EH (cell line): ENCODE data around the gene AFF3.

Experiments used
- DNase-seq: peaks from one replicate; pipeline ENCODE4 v3.0.0-alpha.2; 2015; ENCODE audit warnings: low read depth

The AFF3 gene

DNA sequence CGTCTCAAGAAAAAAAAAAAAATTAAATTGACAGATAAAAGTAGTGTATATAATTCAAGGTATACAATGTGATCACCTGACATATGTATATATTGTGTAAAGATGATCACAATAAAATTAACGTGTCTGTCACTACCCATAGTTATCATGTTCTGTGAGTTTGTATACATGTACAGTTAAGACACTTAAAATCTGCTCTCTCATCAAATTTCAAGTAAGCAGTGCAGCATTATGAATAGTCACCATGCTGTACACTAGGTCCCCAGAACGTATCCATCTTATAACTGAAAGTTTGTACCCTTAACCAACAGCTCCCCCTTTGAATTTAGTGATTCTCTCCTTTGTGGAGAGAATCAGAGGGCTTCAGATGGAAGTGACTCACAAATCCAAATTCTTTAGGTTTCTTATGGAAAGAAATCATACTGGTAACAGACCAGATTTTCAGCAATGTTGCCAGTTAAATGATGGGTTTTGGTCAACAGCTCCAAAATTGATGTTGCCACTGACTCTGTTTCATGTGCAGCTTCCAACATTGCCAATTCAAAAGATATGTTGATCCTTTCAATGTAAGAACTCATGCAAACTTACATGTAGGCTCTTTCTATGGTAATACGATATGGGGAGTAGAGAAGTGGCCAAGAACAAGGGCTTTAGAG, 281.5 kb downstream of the AFF3 start:
- peak; percentile 31 for DNase-seq

DNA sequence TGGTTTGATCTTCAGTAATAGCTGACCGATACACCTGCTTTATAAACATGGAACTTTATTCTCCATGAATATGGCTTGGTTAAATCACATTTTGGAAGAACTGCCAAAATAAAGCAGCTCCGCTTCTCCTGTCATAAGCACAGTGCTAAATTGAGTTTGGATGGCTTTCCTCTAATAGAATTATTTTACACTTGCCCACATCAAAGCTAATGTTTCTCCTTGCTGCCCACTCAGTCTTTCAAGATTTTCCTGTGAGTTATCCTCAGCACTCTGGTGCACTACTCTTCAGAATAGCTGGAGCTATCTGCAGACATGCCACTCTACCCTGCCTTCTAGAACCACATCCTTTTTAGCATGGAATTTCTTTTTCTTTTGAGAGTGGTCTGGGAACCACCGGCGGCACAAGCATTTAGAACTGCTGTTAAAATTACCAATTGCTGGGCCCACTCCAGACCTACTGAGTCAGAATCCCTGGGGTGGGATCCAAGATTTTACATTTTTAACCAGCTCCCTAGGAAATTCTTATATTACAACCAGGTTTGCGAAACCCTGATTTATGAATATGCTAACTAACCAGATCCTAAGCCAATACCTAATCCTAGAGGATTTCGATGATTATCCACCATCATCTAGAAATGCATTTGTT, 283.3 kb downstream of the AFF3 start:
- DNase-seq = peak; percentile 73

DNA sequence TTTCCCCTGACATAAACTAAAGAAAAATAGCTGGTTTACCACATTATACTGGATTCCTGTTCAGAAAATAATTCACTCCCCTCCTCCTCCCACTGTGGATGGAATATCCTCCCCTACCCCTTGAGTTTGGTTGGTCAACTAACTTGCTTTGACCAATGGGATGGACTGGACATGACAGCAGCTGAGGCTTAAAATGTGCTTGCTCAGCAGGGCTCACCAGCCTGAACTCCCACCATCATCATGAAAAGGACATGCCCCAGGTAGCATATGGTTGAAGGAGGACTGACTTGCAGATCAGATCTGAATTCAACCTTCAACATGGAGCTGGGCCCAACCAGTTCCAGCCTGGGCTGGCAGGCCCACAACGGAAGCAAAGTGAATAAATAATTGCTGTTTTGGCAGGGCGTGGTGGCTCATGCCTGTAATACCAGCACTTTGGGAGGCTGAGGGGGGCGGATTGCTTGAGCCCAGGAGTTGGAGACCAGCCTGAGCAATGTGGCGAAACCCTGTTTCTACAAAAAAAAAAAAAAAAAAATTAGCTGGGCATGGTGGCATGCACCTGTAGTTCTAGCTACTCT, 284.4 kb downstream of the AFF3 start:
- no peak for DNase-seq

- no peak for DNase-seq
These were observed 285.0 kb downstream of the AFF3 start for GRCh38 chr2:99857372-99857771.

- no peak for DNase-seq
These were observed 286.3 kb downstream of the AFF3 start for GRCh38 chr2:99856119-99856518.

- peak; percentile 68 for DNase-seq
These were observed 288.0 kb downstream of the AFF3 start for GRCh38 chr2:99854236-99854852.

DNA sequence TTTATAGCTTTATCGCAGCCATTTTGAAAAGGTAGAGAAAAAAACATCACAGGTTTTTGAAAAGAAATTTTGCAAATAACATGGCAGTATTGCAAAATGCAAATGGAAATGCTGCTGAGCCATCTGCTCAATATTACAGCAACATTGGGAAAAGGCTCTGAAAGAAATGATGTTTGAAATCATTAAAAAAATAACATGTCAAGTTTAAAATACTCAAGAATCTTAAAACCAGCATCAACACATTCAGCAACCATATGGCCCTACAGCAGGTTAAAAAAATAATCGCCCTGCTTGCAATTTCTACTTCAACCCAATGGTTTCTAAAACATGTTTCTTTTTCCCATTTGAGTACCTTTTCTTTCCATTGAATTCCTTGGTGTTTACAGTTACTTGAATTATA, 289.4 kb downstream of the AFF3 start:
- DNase-seq = no peak

DNA sequence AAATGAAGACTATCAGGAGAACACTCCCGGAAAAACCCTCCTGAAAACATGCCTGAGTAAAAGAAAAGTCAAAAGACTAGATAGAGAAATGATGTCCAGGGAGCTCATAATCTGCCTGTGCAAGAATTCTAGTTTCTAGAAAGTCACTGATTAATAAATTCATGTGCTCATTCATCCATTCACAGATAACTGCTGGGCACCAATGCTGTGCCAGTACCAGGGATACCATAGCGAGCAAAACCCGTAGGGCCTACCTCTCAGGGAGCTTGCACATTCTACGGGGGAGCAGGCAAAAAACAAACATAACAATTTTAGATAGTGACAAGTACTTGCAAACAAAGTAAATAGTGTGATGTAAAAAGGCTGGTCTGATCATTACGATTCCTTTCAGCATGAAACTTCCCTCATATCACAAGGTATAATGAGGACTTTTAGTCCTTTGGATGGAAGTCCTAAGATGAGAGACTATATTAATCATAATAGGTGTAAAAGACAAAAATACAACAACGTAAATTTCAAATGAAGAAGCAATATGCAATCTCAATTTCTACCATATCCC, 289.9 kb downstream of the AFF3 start:
- DNase-seq = no peak

GRCh38 chr2:99851811-99852210, 290.6 kb downstream of the AFF3 start:
- DNase-seq = no peak

- DNase-seq = peak; percentile 45
These were observed 291.3 kb downstream of the AFF3 start for GRCh38 chr2:99851089-99851488.

DNA sequence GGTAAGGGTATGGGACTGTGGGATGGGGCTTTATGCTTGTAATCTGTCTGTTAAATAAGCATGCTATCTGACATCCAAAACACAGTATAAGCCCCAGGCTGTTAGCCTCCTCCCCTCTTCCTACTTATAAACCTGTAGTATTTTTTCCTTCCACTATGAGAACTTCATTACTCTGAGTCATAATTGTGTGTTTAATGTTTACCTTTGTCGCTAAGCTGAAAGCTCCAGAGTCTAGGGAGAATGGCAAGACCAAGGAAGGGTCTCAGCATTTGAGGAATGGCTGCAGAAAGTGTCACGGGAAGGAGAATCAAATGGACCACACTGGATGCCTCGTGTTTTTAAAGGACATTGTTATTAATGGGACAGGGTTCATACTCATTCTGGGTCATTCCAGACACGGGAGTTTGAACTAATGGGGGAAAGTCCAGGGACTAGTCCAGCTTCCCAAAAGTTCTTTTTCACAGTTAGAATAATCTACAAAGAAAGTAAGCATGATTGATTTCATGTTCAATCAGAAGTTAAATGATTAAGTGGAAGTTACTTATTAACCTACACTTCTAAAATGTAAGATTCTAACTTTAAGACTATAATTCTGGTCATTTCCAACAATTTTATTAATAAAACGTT, 292.2 kb downstream of the AFF3 start:
- DNase-seq = peak; percentile 39

DNA sequence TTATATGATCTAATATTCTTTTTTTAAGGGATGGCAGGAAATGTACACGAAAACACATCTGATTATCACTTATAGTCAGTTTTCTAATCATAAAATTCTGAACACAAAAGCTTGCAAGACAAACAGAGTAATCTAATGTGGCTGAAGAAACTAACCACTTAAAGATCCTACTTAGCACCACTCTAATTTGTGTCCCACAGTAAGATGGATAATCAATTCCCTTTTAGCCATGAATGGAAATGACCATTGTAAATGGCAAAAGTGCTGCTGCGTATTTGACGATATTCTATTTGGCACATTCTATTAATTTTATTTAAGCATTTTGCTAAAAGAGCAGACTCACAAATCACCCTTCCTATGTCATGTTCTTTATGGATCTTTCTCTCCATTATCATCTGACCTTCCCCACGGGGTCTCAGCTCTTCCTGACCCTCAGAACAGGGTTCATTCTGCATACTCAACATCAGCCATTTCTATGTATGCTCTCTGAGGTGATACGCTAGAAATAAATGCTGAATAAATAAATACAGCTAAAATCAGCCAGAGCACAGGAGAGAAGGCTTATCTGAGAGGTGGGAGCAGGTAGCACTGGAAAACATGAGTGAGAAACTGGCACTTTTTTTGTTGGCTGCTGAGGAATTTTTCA, 295.8 kb downstream of the AFF3 start:
- DNase-seq = no peak

DNA sequence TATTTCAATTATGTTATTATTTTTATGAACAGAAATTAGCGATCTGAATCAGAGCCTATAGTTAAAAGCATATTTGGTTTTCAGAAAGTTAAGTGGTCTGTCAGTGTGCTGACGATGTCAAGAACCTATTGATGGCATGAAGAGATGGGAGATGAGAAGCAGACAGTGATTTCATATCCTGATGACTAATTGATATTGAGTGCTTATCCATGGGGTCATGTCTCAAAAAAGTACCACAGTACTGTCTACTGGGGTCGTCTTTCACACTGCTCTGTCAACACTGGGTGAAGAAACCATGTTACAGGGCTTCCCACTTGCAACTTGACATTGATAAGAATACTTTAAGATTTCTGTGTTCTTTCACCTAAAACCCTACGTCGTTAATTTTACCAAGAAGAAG, 297.1 kb downstream of the AFF3 start:
- DNase-seq = no peak

DNA sequence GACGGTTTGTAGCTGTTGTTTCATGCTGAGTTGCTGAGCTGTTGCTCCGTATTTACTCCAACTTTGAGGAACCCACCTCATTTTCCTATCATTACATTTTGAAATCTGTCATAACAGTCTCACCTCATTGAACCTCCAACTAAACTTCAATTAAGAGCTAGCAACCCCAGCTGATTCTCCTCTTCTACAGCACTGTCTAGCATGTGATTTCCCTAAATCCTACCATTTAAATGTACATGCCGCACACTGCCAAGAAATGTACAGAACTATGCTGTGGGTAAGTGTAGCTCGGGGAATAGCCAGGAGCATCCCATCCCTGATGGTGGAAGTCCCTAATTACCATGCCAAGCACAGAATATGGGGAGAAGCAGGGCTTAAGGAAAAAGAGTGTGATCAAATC, 299.9 kb downstream of the AFF3 start:
- DNase-seq = no peak

GRCh38 chr2:99841749-99842148, 300.6 kb downstream of the AFF3 start:
- DNase-seq = peak; percentile 75

DNA sequence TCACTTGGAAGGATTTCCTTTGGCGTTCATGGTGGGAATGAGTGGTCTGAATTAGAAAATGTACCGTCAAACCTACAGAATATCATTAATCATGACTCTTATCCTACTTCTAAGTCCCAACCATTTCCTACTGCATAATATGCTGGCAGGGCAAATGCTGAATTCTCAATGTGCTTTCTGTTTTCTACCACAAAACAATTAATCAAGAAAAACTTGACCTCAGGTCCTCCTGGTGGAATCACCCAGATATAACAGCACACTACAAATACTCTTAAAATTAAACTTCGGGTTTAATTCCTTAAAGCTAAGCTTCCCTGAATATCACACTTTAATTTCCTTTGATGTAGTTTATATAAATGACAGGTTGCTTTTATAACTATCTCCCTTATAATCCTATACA, 301.6 kb downstream of the AFF3 start:
- DNase-seq = no peak

GRCh38 chr2:99836690-99837605, 305.4 kb downstream of the AFF3 start:
- peak; percentile 48 for DNase-seq

- peak; percentile 53 for DNase-seq
These were observed 308.0 kb downstream of the AFF3 start for GRCh38 chr2:99834426-99834825.

GRCh38 chr2:99833586-99834201, 308.7 kb downstream of the AFF3 start:
- DNase-seq = no peak

GRCh38 chr2:99832926-99833325, 309.5 kb downstream of the AFF3 start:
- no peak for DNase-seq
